ENCODE results near the gene NCF4.

NCF4 gene

GRCh38 chr22:36924151-36924698 lies 63.4 kb downstream of the NCF4 start:
- DNase-seq, result no peak

DNA sequence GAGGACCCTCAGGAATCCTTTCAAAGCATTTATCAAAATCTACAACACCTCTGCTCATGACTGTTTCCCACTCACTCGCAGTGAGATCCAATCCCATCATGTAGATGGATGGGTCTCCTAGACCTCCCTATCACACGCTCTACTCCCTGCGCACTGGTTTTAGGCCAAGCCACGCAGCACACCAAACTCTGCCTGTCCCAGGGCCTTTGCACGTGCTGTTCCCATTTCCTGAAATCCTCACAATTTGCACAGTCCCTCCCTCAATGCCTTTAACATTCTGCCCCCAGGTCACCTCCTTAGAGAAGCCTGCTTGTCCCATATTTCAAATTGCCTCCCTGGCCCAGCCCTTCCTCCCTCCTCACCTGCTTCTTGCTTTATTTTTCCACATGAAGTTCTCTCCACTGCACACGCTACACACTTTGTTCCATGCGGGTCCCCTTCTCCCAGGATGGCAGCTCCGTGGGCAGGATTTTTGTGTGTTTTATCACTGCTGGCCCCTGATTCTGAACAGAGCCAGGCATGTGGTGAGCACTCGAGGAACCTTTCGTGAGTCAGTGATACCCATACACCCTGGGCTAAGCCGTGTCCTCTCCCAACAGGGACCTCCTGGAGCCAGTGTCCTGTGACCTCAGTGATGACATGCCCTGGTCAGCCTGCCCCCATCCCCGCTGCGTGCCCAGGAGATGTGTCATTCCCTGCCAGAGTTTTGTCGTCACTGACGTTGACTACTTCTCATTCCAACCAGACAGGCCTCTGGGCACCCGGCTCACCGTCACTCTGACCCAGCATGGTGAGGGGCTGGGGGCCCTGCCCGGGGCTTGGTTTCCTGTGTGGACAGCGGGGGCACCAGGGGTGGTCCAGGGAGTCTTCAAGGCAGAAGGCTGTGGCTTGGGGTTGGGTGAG lies 64.8 kb downstream of the NCF4 start:
- no peak for DNase-seq

GRCh38 chr22:36926309-36926708 lies 65.5 kb downstream of the NCF4 start:
- no peak for DNase-seq

GRCh38 chr22:36926721-36927435 lies 66.1 kb downstream of the NCF4 start:
- no peak for DNase-seq
